Measurements from ENCODE around the gene SORBS2.
"Not testable (repeated sequence)": the region's sequence is repeated elsewhere in the genome, so short reads cannot be mapped to it uniquely, and the experiment has no call there.

The SORBS2 gene

DNA sequence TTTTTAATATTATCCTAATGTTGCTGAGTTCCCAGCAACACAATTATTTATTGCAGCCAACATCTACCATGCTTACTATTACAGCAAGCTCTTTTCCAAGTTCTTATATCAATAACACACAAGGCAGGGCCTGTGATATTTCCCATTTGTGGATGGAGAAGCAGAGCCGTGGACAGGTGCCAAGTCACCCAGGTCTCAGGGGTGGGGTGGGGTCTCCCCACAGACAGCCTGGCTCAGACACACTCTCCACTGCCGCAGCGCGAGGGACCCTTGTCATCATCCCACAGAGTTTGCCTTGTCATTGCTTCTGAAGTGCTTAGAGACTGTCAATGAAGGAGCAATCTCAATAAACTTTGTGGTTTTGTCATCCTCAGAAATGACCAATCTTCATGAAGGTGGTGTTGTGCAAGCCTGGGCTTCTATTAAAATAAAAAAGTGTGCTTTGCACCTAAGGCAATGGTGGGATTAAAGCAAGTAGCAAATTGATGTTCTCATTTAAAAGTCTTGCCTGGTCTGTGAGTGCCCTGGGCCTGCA, 76.1 kb downstream of the SORBS2 start:
- DNase-seq = no peak

DNA sequence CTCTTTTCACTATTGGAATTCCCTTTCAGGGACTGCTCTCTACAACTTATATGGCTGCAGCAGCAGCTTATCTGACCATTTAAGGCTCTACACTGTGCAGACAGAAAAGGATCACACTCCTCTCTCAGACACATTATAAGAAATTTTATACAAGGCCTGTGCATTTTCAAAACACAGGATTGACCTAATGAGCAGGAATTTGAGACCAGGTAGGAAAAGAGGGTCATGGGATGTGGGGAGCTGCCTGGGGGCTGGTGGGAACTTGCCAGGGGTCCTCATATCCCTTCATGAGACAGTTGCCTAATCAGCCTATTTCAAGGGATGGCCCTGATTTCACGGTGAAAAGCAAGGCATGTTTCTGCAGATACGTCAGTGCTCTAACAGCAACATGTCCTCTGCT, 77.1 kb downstream of the SORBS2 start:
- no peak for DNase-seq

GRCh38 chr4:185734214-185734613, 77.8 kb downstream of the SORBS2 start:
- no peak for DNase-seq

- DNase-seq = peak; percentile 83
These were observed 81.0 kb downstream of the SORBS2 start for GRCh38 chr4:185730849-185731608.

DNA sequence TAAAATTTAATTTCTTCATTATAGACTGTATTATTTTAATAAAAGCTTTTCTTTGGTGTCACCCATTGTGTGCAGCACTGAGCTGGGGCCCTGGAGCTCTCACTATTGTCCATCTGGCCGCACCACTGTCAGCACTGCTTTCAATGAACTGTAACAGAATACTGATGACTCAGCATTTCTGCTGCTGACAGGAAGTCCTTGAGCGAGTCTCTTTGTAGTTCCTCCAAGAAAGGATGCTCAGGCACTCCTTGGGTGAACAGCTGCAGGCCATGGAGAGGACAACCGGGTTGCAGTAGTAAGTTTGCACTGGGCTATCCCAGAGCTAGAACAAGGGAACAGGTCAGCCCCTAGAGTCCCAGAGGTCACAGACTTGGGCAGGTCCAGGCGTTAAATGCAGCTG, 81.6 kb downstream of the SORBS2 start:
- peak; percentile 49 for DNase-seq

DNA sequence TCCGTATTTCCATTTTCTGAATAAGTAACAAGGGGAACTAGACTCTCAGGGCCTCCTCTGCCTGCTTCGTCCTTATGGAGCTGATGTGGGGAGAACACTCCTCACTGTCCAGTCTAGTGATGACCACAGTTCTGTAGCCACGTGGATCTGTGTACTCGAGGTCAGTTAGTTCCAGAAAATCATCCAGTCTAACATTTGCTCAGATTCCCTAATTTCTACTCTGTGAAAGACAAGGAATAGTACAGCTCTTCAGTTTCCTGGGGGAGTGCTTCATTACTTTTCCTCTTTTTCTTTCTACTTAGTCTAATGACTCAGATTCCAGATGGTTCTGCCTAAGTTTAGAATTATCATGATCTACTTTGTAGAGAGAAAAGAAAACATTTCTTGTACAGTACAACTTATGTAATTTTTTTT, 82.6 kb downstream of the SORBS2 start:
- no peak for DNase-seq

DNA sequence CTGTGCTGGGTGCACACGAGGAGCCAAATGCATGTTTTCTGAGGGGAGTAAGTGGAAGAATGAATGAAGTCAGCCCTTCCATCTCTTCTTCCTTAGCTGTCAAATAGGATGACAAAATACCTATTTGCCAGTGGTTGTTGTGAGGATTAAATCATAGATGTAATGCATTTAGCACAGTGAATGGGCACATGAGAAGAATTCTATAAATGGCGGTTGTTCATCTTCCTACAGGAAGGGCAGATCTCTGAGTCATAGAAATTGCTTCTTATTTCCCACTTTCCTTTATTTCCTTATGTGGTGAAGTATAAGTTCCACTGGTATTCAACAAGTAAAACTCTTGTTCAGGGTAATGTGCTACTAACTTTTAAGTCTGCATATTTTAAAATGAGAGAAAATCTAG, 83.1 kb downstream of the SORBS2 start:
- no peak for DNase-seq

DNA sequence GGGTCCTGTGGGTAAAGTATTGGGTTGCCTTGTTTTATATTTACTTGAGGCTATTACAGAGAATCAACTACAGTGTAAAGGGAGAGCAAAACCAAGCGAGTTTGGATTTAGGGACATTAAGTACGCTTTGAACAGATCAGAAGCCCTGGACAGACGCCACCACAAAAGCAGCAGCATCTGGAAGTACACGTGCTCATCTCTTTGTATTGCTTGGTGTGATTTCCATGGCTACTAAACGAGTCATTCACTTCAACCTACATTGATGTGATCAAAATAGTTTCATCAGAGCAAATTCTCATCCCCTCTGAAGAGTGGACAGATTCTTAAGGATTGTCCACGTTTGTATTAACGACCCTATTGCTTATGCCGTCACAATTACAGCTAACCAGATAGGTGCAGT, 85.1 kb downstream of the SORBS2 start:
- DNase-seq = no peak

DNA sequence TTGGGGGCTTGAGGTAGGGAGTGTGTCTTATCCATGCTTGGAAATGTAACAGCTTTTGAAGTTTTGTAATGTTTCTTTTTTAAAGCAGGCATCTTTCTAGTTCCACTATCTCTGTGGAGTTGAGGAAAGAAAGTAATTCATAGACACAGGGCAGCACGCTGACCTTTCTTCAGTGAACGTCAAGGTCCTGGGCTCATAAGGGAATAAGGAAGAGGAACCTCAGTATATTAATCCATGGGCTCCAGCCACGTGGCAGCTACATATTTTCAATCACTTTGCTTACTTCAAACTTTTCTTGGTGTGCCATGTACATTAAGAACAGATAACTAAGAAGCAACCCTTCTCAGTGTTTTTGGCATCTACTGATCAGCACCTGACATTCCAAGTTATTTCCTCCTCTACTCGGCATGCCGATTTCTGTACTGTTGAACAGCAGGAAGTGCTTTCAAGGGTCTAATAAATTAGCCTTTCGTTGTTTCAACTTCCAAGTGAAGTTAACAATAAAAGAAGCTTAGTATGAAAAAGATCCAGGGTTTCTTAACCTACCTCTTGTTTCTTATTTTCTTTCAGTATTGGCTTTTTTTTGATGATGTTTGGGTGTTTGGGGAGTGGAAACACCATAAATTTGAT, 88.2 kb downstream of the SORBS2 start:
- no peak for DNase-seq

GRCh38 chr4:185722029-185722316, 90.0 kb downstream of the SORBS2 start:
- no peak for DNase-seq

GRCh38 chr4:185721190-185722028, 90.6 kb downstream of the SORBS2 start:
- DNase-seq = no peak

- DNase-seq = no peak
These were observed 92.5 kb downstream of the SORBS2 start for GRCh38 chr4:185719500-185719858.

GRCh38 chr4:185718578-185719499, 93.2 kb downstream of the SORBS2 start:
- DNase-seq = no peak

GRCh38 chr4:185717377-185717741, 94.6 kb downstream of the SORBS2 start:
- DNase-seq = no peak

- DNase-seq = no peak
These were observed 95.2 kb downstream of the SORBS2 start for GRCh38 chr4:185716577-185717376.

DNA sequence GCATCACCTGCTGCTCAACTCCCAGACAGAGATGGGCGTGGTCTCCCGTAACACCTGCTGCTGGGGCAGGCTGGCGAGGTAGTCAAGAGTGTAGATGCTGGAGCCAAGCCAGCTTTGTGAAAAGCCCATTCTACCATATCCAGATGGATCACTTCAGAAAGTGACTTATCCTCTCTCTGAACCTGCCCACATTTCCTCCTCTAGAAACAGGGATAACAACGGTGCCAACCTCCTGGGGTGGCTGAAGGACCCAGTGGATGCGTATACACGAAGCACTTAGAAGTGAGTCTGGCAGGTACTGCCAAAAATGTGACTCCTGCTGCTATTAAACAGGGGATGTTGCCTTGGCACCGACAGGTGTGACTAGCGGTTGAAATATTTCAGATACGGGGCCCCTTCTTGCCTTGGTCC, 95.8 kb downstream of the SORBS2 start:
- DNase-seq = no peak

GRCh38 chr4:185714524-185714923, 97.5 kb downstream of the SORBS2 start:
- not testable (repeated sequence) for DNase-seq

DNA sequence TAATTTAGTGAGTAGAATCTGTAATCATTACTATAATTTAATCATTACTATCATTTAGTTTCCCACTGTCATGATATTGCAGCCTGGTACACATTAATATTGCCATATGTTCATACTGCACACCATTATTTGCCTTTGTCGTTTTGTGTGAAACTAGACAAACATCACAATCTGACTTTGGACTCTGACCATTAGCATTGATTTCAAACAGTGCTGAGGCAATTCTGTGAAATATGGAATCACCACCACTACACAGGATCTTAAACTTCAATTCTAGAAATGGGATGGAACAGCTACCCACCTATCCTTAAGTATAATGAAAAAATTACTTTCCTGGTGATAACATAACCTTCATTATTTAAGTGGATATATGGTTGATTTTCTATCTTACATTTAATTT, 98.3 kb downstream of the SORBS2 start:
- DNase-seq = no peak

- no peak for DNase-seq
These were observed 98.7 kb downstream of the SORBS2 start for GRCh38 chr4:185713272-185713671.

- DNase-seq = no peak
These were observed 99.5 kb downstream of the SORBS2 start for GRCh38 chr4:185712350-185713024.

DNA sequence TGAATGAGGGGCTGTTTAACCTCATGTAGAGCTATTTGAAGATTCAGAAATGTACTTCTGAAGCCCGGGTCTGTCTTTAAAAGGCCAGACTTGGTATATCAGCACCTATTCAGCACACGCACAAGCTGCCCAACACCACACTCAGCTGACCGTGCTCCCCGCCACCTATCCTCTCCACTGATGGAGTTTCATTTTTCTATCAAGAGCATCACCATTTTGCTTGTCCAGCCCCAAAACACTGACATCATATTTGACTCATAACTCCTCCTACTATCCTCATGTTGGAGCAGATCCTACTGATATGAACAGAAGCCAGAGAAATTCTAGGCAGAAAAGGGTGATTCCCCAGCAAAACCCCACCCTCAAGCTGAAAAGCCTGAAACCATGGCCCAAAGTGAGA, 100.3 kb downstream of the SORBS2 start:
- DNase-seq = peak; percentile 35

All from fibroblast of skin of scalp (primary cell).